IPS-NIHi7 (cell line): ENCODE measurements around the gene CFAP77.
A peak's percentile ranks its signal among the peaks of the same experiment; 100 is the strongest.

ENCODE experiments used
- DNase-seq: peaks from one replicate; pipeline ENCODE4 v3.0.0; 2012; ENCODE audit warnings: mixed read lengths; ENCODE audit errors: extremely low spot score

The CFAP77 gene

GRCh38 chr9:132408521-132408920 is 1.5 kb upstream of the CFAP77 start:
- no peak for DNase-seq

GRCh38 chr9:132410642-132411041 is 631 bp downstream of the CFAP77 start:
- DNase-seq, result no peak

- peak; percentile 82 for DNase-seq
These were observed 1.1 kb downstream of the CFAP77 start for GRCh38 chr9:132411091-132411508.

- peak; percentile 69 for DNase-seq
These were observed 2.1 kb downstream of the CFAP77 start for GRCh38 chr9:132412089-132412488.

GRCh38 chr9:132413926-132414325 is 3.9 kb downstream of the CFAP77 start:
- DNase-seq, result no peak

GRCh38 chr9:132414731-132415130 is 4.7 kb downstream of the CFAP77 start:
- DNase-seq, result no peak

- no peak for DNase-seq
These were observed 5.2 kb downstream of the CFAP77 start for GRCh38 chr9:132415181-132415580.

GRCh38 chr9:132418726-132419363 is 8.8 kb downstream of the CFAP77 start:
- DNase-seq, result no peak

- no peak for DNase-seq
These were observed 12.6 kb downstream of the CFAP77 start for GRCh38 chr9:132422574-132422973.

GRCh38 chr9:132423503-132423902 is 13.5 kb downstream of the CFAP77 start:
- no peak for DNase-seq

- peak; percentile 40 for DNase-seq
These were observed 15.1 kb downstream of the CFAP77 start for GRCh38 chr9:132424857-132425674.

GRCh38 chr9:132425675-132426062 is 15.7 kb downstream of the CFAP77 start:
- no peak for DNase-seq

GRCh38 chr9:132426639-132427414 is 16.8 kb downstream of the CFAP77 start:
- no peak for DNase-seq

- no peak for DNase-seq
These were observed 21.0 kb downstream of the CFAP77 start for GRCh38 chr9:132430998-132431397.

GRCh38 chr9:132434881-132435280 is 24.9 kb downstream of the CFAP77 start:
- no peak for DNase-seq

- DNase-seq, result no peak
These were observed 29.1 kb downstream of the CFAP77 start for GRCh38 chr9:132439153-132439552.

GRCh38 chr9:132440735-132441134 is 30.7 kb downstream of the CFAP77 start:
- DNase-seq, result no peak

GRCh38 chr9:132441404-132441803 is 31.4 kb downstream of the CFAP77 start:
- DNase-seq, result no peak

- no peak for DNase-seq
These were observed 34.1 kb downstream of the CFAP77 start for GRCh38 chr9:132443951-132444607.

- DNase-seq, result no peak
These were observed 36.9 kb downstream of the CFAP77 start for GRCh38 chr9:132446887-132447286.

- DNase-seq, result peak; percentile 79
These were observed 37.3 kb downstream of the CFAP77 start for GRCh38 chr9:132447346-132447745.

- no peak for DNase-seq
These were observed 37.9 kb downstream of the CFAP77 start for GRCh38 chr9:132447902-132448301.
